K562 (cell line): ENCODE data around the gene NEURL2. TPM values are rescaled to one million over a fixed set of nuclear protein-coding genes. Genes with fewer than 3 reads are reported as not detected.

ENCODE experiments used
- BCOR ChIP-seq: fragments of 450-650 bp; IDR thresholded peaks from 2 replicates; pipeline ENCODE4 v1.6.1; 2016
- CC2D1A ChIP-seq: fragments of 450-650 bp; IDR thresholded peaks from 2 replicates; pipeline ENCODE4 v1.6.1; 2017; ENCODE audit warnings: mild to moderate bottlenecking
- CHD4 ChIP-seq: fragments of 200-600 bp; sonication (generic); IDR thresholded peaks from 3 replicates; pipeline ENCODE4 v1.6.1; 2012; ENCODE audit warnings: low read depth, mild to moderate bottlenecking, mixed read lengths, low read length, inconsistent platforms; ENCODE audit not compliant: insufficient read depth, insufficient replicate concordance, poor library complexity, severe bottlenecking
- FOXK1 ChIP-seq: sonication (generic); formaldehyde crosslinking; IDR thresholded peaks from 2 replicates; pipeline ENCODE4 v1.8.0; 2022; ENCODE audit warnings: missing genetic modification reagents, mild to moderate bottlenecking, borderline replicate concordance
- GATAD2B ChIP-seq: fragments of 450-650 bp; IDR thresholded peaks from 2 replicates; pipeline ENCODE4 v1.6.1; 2017; ENCODE audit warnings: mild to moderate bottlenecking, borderline replicate concordance
- HNRNPH1 ChIP-seq: fragments of 200-400 bp; formaldehyde crosslinking; optimal IDR thresholded peaks from 2 replicates; pipeline ENCODE3; 2017; ENCODE audit warnings: low read depth, mild to moderate bottlenecking, low read length, moderate library complexity
- KHSRP ChIP-seq: fragments of 450-650 bp; IDR thresholded peaks from 2 replicates; pipeline ENCODE4 v1.6.1; 2017
- NCOA4 ChIP-seq: fragments of 450-650 bp; IDR thresholded peaks from 2 replicates; pipeline ENCODE4 v1.6.1; 2018; ENCODE audit warnings: mild to moderate bottlenecking; ENCODE audit not compliant: partially characterized antibody
- SAP30 ChIP-seq: fragments of 200-600 bp; sonication (generic); IDR thresholded peaks from 2 replicates; pipeline ENCODE4 v1.6.1; 2012; ENCODE audit warnings: borderline replicate concordance, low read depth, mild to moderate bottlenecking, moderate library complexity, low read length, control low read depth, inconsistent platforms; ENCODE audit not compliant: insufficient read depth, poor library complexity, severe bottlenecking
- ZNF174 ChIP-seq: fragments of 250-450 bp; sonication (Bioruptor Pico); IDR thresholded peaks from 2 replicates; pipeline ENCODE4 v1.4.0; 2020; ENCODE audit warnings: mild to moderate bottlenecking
- ZNF23 ChIP-seq: fragments of 250-450 bp; sonication (Bioruptor Pico); IDR thresholded peaks from 2 replicates; pipeline ENCODE4 v1.4.0; 2020; ENCODE audit warnings: mild to moderate bottlenecking
- ZNF408 ChIP-seq: fragments of 250-450 bp; sonication (Bioruptor Pico); IDR thresholded peaks from 2 replicates; pipeline ENCODE4 v1.4.0; 2020; ENCODE audit warnings: low read depth, mild to moderate bottlenecking, moderate library complexity
- ZNF583 ChIP-seq: fragments of 250-450 bp; sonication (Bioruptor Pico); IDR thresholded peaks from 2 replicates; pipeline ENCODE4 v1.4.0; 2020
- polyA plus RNA-seq, 8 experiments: library from polyadenylated mRNA; depleted of rRNA in 4 of 8; stranded (reverse) in 5 of 8; unstranded in 3 of 8; fragments of >200 nt; fragmentation: Nextera tagmentation in 2 of 8; fragmentation: Illumina TruSeq in 1 of 8; extraction: Ambion mirVana in 2 of 8; extraction: Trizol in 1 of 8; gene quantifications; 2 replicates each; pipeline versions ENCODE4 v1.2.1 to v1.2.3, GENCODE V29; 2011 to 2014; ENCODE audit warnings: inconsistent platforms in 1 of 8, missing spikeins in 1 of 8
- total RNA-seq, 7 experiments: library from RNA; depleted of rRNA in 6 of 7; stranded (reverse); fragments of >200 nt in 6 of 7; fragmentation: Illumina TruSeq in 2 of 7; extraction: Trizol in 2 of 7; gene quantifications; 2 replicates each; pipeline versions ENCODE4 v1.2.1 to v1.2.3, GENCODE V29; 2011 to 2021; ENCODE audit warnings: low replicate concordance in 1 of 7
- TF ChIP-seq, protein P1 (sequence below): fragments of 450-650 bp; formaldehyde crosslinking; IDR thresholded peaks from 2 replicates; pipeline ENCODE4 v1.4.0; 2020; ENCODE audit warnings: mild to moderate bottlenecking, moderate library complexity
- TF ChIP-seq, protein P2 (sequence below): fragments of 450-650 bp; IDR thresholded peaks from 2 replicates; pipeline ENCODE4 v1.6.1; 2017; ENCODE audit warnings: mild to moderate bottlenecking, moderate library complexity
- TF ChIP-seq, protein P3 (sequence below): sonication (generic); formaldehyde crosslinking; IDR thresholded peaks from 2 replicates; pipeline ENCODE4 v1.8.0; 2022; ENCODE audit warnings: mild to moderate bottlenecking, missing genetic modification reagents
- TF ChIP-seq, protein P4 (sequence below): fragments of 250-450 bp; sonication (Bioruptor Pico); IDR thresholded peaks from 2 replicates; pipeline ENCODE4 v1.4.0; 2020; ENCODE audit warnings: mild to moderate bottlenecking, moderate library complexity
- TF ChIP-seq, protein P5 (sequence below): fragments of 450-650 bp; formaldehyde crosslinking; IDR thresholded peaks from 2 replicates; pipeline ENCODE4 v1.4.0; 2022; ENCODE audit warnings: missing genetic modification characterization

The NEURL2 gene
- total and polyA plus RNA-seq, 9 of the 15 experiments (the other 6 are each of a cell fraction or from before 2014, with no cell fraction given), result 0.22 to 1.9 (median 0.50) TPM; not detected in 1

DNA sequence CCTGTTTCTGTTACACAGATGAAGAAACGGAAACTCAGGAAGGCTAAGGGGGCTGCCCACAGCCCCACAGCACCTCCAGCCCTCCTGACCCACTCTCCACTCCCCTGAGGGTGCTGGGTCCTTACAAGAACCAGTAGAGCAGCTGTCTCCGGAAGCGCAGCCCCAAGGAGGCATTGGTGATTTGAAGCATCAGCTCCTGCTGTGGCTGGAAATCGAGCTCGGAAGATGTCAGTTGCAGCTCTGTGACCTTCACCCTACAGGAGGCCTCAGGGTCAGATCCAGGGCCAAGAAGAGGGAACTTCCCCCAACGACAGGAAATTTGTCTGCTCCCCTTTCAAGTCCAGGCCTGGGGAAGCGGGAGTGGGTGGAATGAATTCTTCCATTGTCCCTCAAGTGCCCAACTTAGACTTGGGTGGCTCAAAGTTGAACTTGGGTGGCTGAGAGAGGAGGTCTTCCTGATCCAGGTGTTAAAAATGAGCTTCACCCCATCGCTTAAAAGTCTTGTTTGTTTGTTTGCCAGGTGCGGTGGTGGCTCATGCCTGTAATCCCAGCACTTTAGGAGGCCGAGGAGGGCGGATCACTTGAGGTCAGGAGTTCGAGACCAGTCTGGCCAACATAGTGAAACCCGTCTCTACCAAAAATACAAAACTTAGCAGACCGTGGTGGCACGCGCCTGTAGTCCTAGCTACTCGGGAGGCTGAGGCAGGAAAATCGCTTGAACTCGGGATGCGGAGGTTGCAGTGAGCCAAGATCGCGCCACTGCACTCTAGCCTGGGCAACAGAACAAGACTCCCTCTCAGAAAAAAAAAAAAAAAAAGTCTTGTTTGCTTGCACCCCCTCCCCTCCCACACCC is 19.0 kb upstream of the NEURL2 start (continued):
- TF ChIP-seq, protein P1, sequence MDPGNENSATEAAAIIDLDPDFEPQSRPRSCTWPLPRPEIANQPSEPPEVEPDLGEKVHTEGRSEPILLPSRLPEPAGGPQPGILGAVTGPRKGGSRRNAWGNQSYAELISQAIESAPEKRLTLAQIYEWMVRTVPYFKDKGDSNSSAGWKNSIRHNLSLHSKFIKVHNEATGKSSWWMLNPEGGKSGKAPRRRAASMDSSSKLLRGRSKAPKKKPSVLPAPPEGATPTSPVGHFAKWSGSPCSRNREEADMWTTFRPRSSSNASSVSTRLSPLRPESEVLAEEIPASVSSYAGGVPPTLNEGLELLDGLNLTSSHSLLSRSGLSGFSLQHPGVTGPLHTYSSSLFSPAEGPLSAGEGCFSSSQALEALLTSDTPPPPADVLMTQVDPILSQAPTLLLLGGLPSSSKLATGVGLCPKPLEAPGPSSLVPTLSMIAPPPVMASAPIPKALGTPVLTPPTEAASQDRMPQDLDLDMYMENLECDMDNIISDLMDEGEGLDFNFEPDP (CRISPR knock-in tag), result no peak
- TF ChIP-seq CC2D1A (no peak; the same call in 1 of the 2 replicates), ZNF408 (CRISPR knock-in tag) (no peak), GATAD2B (no peak), SAP30 (no peak), ZNF583 (no peak), HNRNPH1 (no peak), CHD4 (no peak), ZNF23 (CRISPR knock-in tag) (no peak), FOXK1 (CRISPR knock-in tag) (no peak), KHSRP (no peak), BCOR (no peak), ZNF174 (CRISPR knock-in tag) (no peak), NCOA4 (no peak)
- TF ChIP-seq, protein P2, sequence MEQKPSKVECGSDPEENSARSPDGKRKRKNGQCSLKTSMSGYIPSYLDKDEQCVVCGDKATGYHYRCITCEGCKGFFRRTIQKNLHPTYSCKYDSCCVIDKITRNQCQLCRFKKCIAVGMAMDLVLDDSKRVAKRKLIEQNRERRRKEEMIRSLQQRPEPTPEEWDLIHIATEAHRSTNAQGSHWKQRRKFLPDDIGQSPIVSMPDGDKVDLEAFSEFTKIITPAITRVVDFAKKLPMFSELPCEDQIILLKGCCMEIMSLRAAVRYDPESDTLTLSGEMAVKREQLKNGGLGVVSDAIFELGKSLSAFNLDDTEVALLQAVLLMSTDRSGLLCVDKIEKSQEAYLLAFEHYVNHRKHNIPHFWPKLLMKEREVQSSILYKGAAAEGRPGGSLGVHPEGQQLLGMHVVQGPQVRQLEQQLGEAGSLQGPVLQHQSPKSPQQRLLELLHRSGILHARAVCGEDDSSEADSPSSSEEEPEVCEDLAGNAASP, result no peak
- TF ChIP-seq, protein P3, sequence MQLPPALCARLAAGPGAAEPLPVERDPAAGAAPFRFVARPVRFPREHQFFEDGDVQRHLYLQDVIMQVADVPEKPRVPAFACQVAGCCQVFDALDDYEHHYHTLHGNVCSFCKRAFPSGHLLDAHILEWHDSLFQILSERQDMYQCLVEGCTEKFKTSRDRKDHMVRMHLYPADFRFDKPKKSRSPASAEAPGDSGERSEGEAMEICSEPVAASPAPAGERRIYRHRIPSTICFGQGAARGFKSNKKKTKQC (CRISPR knock-in tag), result no peak
- TF ChIP-seq, protein P4, sequence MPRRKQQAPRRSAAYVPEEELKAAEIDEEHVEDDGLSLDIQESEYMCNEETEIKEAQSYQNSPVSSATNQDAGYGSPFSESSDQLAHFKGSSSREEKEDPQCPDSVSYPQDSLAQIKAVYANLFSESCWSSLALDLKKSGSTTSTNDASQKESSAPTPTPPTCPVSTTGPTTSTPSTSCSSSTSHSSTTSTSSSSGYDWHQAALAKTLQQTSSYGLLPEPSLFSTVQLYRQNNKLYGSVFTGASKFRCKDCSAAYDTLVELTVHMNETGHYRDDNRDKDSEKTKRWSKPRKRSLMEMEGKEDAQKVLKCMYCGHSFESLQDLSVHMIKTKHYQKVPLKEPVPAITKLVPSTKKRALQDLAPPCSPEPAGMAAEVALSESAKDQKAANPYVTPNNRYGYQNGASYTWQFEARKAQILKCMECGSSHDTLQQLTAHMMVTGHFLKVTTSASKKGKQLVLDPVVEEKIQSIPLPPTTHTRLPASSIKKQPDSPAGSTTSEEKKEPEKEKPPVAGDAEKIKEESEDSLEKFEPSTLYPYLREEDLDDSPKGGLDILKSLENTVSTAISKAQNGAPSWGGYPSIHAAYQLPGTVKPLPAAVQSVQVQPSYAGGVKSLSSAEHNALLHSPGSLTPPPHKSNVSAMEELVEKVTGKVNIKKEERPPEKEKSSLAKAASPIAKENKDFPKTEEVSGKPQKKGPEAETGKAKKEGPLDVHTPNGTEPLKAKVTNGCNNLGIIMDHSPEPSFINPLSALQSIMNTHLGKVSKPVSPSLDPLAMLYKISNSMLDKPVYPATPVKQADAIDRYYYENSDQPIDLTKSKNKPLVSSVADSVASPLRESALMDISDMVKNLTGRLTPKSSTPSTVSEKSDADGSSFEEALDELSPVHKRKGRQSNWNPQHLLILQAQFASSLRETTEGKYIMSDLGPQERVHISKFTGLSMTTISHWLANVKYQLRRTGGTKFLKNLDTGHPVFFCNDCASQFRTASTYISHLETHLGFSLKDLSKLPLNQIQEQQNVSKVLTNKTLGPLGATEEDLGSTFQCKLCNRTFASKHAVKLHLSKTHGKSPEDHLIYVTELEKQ (CRISPR knock-in tag), result no peak
- TF ChIP-seq, protein P5, sequence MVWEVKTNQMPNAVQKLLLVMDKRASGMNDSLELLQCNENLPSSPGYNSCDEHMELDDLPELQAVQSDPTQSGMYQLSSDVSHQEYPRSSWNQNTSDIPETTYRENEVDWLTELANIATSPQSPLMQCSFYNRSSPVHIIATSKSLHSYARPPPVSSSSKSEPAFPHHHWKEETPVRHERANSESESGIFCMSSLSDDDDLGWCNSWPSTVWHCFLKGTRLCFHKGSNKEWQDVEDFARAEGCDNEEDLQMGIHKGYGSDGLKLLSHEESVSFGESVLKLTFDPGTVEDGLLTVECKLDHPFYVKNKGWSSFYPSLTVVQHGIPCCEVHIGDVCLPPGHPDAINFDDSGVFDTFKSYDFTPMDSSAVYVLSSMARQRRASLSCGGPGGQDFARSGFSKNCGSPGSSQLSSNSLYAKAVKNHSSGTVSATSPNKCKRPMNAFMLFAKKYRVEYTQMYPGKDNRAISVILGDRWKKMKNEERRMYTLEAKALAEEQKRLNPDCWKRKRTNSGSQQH (CRISPR knock-in tag), result no peak
